K562 treated with DMSO at 1 percent for 24 hours (cell line): ENCODE measurements around the gene ST6GALNAC2. TPM values are rescaled to one million over a fixed set of nuclear protein-coding genes. Genes with fewer than 3 reads are reported as not detected.

Experiments
- total RNA-seq: library from RNA; unstranded; fragments of 300-600 nt; gene quantifications from 2 replicates; pipeline ENCODE4 v1.2.3, GENCODE V29; 2022; ENCODE audit warnings: low read depth; ENCODE audit not compliant: insufficient read depth

ST6GALNAC2 gene
- total RNA-seq = not detected in 2 replicates

GRCh38 chr17:76585649-76586593, at the start of gene ST6GALNAC2:
Gene ST6GALNAC2 (minus strand): TSS chr17:76585860. CDS start chr17:76585808, 52 bp downstream.

GRCh38 chr17:76539631-76540271, 45.9 kb downstream of the ST6GALNAC2 start, which contains the start of gene PRCD:
Gene PRCD (plus strand): TSS chr17:76540044. CDS start chr17:76540142, 98 bp downstream.

DNA sequence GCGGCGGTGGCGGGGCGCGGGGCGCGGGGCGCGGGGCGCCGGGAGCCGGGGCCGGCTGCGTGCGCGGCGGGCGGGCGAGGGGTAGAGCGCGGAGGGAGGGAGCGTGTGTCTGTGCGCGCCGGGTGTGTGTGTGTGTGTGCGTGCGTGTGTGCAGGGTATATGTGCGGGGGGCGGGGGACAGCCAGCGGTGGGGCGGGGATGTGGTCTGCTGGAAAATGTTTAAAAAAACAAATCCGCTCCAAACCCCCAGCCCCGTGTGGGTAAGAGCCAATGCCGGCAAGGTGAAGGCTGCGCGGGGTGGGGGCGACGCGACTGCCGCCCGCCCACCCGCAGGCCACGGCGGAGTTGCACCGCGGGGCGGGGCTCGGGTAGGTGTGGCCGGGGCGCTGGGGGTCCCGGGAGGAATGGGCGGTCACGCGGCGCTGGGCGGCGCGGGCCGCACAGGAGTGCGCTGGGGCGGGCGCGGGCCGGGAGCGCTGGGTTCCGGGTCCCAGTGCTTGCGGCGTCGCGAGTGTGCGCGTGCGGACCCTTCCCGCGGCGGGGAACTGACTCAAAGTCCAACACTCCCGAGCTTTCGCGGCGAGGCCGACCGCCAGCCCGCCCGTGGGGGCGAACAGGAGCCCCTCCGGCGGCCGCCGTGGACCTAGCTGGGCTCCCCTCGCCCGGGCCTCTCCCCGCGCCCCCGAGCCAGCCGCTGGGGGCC, 47.9 kb downstream of the ST6GALNAC2 start, which contains the start of gene CYGB:
TSS of gene CYGB (minus strand) at position 132 of the 703 bp plus-strand sequence. CDS start 167 bp downstream, outside the sequence.

Other genes with a start within 250 kb of the ST6GALNAC2 start
- gene PRPSAP1, start 231.9 kb downstream of the ST6GALNAC2 start, total RNA-seq = 45.3 and 48.2 TPM in 2 replicates
- gene SPHK1, start 201.3 kb downstream of the ST6GALNAC2 start, total RNA-seq = 60.7 and 66.6 TPM in 2 replicates
- 40.9 and 46.4 TPM in 2 replicates for gene UBE2O, start 132.7 kb downstream of the ST6GALNAC2 start, total RNA-seq
- gene AANAT, start 118.3 kb downstream of the ST6GALNAC2 start, total RNA-seq = not detected in 2 replicates
- gene RHBDF2, start 84.4 kb downstream of the ST6GALNAC2 start, total RNA-seq = 0.79 and 1.6 TPM in 2 replicates
- gene CYGB, start 48.2 kb downstream of the ST6GALNAC2 start, total RNA-seq = 0.28 and 0.88 TPM in 2 replicates
- not detected in 2 replicates for gene PRCD, start 45.8 kb downstream of the ST6GALNAC2 start, total RNA-seq
- gene ST6GALNAC1, start 57.9 kb upstream of the ST6GALNAC2 start, total RNA-seq = 26.1 and 36.2 TPM in 2 replicates
- gene MXRA7, start 125.1 kb upstream of the ST6GALNAC2 start, total RNA-seq = 14.4 and 15.0 TPM in 2 replicates
- 47.3 and 50.5 TPM in 2 replicates for gene JMJD6, start 140.7 kb upstream of the ST6GALNAC2 start, total RNA-seq
- gene METTL23, start 141.0 kb upstream of the ST6GALNAC2 start, total RNA-seq = 76.9 and 81.6 TPM in 2 replicates
- gene SRSF2, start 151.5 kb upstream of the ST6GALNAC2 start, total RNA-seq = 458 and 511 TPM in 2 replicates
- gene MFSD11, start 152.3 kb upstream of the ST6GALNAC2 start, total RNA-seq = 26.6 and 34.6 TPM in 2 replicates